Prostate gland (tissue), 2 donors: ENCODE measurements around the gene KIF21A.

Experiments used
- POLR2A ChIP-seq: fragments of 450-650 bp; IDR thresholded peaks from one replicate; pipeline ENCODE4 v1.6.1; 2016; ENCODE audit warnings: antibody characterized with exemption, mild to moderate bottlenecking
- POLR2AphosphoS5 ChIP-seq: sonication (generic); formaldehyde crosslinking; IDR thresholded peaks from one replicate; pipeline ENCODE4 v1.6.1; 2017; ENCODE audit warnings: antibody characterized with exemption
- TF ChIP-seq, protein P1 (sequence below), 4 experiments: fragments of 200-600 bp in 2 of 4; fragments of 450-650 bp in 2 of 4; sonication (generic) in 2 of 4; IDR thresholded peaks; 1 replicate in 3 of 4; 2 replicates in 1 of 4; pipeline ENCODE4 v1.5.1; 2016 to 2019; ENCODE audit warnings: antibody characterized with exemption in 4 of 4, mild to moderate bottlenecking in 2 of 4, moderate library complexity in 2 of 4

DNA sequence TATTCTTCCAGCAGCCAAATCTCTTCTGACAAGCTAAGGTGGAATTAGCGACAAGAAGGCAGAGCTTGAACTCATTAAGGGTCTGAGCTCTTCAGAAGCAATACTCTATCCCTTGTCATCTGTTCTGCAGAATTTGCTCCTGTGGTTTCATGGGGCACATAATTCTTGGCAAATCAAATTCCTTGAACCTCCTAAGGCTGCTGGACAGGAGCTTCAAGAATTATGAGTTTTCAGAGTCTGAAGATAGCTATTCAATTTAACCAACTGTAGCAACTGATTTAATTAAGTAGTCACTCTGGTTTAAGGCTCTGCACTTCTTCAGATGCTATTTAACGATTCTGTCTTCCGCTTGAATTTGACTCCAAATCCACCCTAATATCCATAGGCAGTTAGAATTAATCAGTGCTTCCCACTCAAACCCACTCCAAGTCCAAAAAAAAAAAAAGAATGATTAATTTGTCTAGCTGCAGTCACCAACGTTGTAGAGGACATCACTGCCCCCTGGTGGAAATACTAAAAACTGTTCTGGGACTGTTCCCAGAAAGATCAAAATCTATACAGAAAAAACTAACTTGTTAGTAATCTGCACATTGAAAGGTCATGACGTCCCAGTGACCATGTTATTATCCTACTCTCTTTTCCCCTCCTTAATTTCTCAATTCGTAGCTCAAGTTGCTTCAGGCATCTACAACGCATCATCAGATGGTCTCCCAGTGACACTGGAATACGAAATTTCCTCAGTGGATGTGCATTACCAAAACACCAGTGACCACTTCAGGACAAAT, 169.9 kb downstream of the KIF21A start:
- TF ChIP-seq, protein P1, sequence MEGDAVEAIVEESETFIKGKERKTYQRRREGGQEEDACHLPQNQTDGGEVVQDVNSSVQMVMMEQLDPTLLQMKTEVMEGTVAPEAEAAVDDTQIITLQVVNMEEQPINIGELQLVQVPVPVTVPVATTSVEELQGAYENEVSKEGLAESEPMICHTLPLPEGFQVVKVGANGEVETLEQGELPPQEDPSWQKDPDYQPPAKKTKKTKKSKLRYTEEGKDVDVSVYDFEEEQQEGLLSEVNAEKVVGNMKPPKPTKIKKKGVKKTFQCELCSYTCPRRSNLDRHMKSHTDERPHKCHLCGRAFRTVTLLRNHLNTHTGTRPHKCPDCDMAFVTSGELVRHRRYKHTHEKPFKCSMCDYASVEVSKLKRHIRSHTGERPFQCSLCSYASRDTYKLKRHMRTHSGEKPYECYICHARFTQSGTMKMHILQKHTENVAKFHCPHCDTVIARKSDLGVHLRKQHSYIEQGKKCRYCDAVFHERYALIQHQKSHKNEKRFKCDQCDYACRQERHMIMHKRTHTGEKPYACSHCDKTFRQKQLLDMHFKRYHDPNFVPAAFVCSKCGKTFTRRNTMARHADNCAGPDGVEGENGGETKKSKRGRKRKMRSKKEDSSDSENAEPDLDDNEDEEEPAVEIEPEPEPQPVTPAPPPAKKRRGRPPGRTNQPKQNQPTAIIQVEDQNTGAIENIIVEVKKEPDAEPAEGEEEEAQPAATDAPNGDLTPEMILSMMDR (IDR thresholded peaks at IDR 0.05), result peak in 3 of 4 experiments; percentile 18 to 60 (median 39)
- TF ChIP-seq POLR2A (no peak), POLR2AphosphoS5 (no peak)
